Endothelial cell of umbilical vein (primary cell): ENCODE measurements around the gene POU3F3. TPM values are rescaled to one million over a fixed set of nuclear protein-coding genes. Genes with fewer than 3 reads are reported as not detected.

ENCODE experiments used
- BruUV-seq: library from RNA; stranded (reverse); fragments of 400-500 nt; replicated peaks from 2 replicates; lab custom pipeline; 2021; lab: Mats Ljungman, UMichigan
- CTCF ChIA-PET: fragments of 300-600, 350-600 bp; sonication (Branson Sonifier 250); formaldehyde crosslinking; loops from one replicate; lab custom pipeline; 2021; ENCODE audit warnings: antibody characterized with exemption, inconsistent platforms; lab: Charles Lee
- POLR2A ChIA-PET: fragments of 300-600, 350-600 bp; sonication (Branson Sonifier 250); formaldehyde crosslinking; loops from one replicate; lab custom pipeline; 2021; ENCODE audit warnings: antibody characterized with exemption, inconsistent platforms; lab: Charles Lee
- DNase-seq: peaks from one replicate; pipeline ENCODE4 v3.0.0-alpha.2; 2011; ENCODE audit warnings: low read depth, low spot score
- FAIRE-seq: peaks from 2 replicates; lab custom pipeline; 2011; peaks lifted over from hg19 to GRCh38; lab: Jason Lieb, UNC
- H2AFZ ChIP-seq: 2 replicates; pipeline ENCODE4 v1.6.0; 2012; ENCODE audit warnings: low read depth, low read length, control low read depth, inconsistent platforms
- H3K27ac ChIP-seq: 2 replicates; pipeline ENCODE4 v1.5.1; 2011; ENCODE audit warnings: low read depth, mild to moderate bottlenecking, control low read depth, low read length, moderate library complexity; ENCODE audit not compliant: insufficient read depth
- H3K27me3 ChIP-seq, 2 experiments: 2 replicates each; pipeline versions ENCODE4 v1.6.0 to v1.6.1; 2011; ENCODE audit warnings: low read length in 2 of 2, mixed read lengths in 1 of 2; ENCODE audit not compliant: control insufficient read depth in 2 of 2, insufficient read depth in 2 of 2
- H3K36me3 ChIP-seq, 2 experiments: 2 replicates in 1 of 2; 3 replicates in 1 of 2; pipeline ENCODE4 v1.5.1; 2011; ENCODE audit warnings: low read length in 2 of 2, mild to moderate bottlenecking in 1 of 2, moderate library complexity in 1 of 2; ENCODE audit not compliant: control insufficient read depth in 2 of 2, insufficient read depth in 2 of 2; ENCODE audit errors: extremely low read depth in 1 of 2
- H3K4me1 ChIP-seq: 3 replicates; pipeline ENCODE4 v1.5.1; 2011; ENCODE audit warnings: mild to moderate bottlenecking, low read length; ENCODE audit not compliant: control insufficient read depth, insufficient read depth; ENCODE audit errors: extremely low read depth
- H3K4me2 ChIP-seq: 2 replicates; pipeline ENCODE4 v1.6.1; 2011; ENCODE audit warnings: low read length, control low read depth, mixed read lengths; ENCODE audit not compliant: insufficient read depth
- H3K4me3 ChIP-seq, 3 experiments: fragments of 200-600 bp in 1 of 3; sonication (generic), shearing (Covaris generic) in 1 of 3; replicated peaks in 1 of 3; 2 replicates each; pipeline ENCODE4 v1.5.1; 2011 to 2016; ENCODE audit warnings: control low read depth in 3 of 3, low read length in 3 of 3, mild to moderate bottlenecking in 2 of 3, inconsistent platforms in 1 of 3, low read depth in 1 of 3, moderate library complexity in 1 of 3; ENCODE audit not compliant: insufficient read depth in 1 of 3
- H3K79me2 ChIP-seq: 2 replicates; pipeline ENCODE4 v1.6.0; 2012; ENCODE audit warnings: low read length, inconsistent platforms; ENCODE audit not compliant: control insufficient read depth, insufficient read depth
- H3K9ac ChIP-seq: replicated peaks from 2 replicates; pipeline ENCODE3; 2011; ENCODE audit warnings: low read length, control low read depth; ENCODE audit not compliant: insufficient read depth; ENCODE audit errors: extremely low read depth
- H3K9me1 ChIP-seq: replicated peaks from 3 replicates; pipeline ENCODE4 v1.6.0; 2011; ENCODE audit warnings: mild to moderate bottlenecking, low read length; ENCODE audit not compliant: control insufficient read depth, insufficient read depth; ENCODE audit errors: extremely low read depth
- H3K9me3 ChIP-seq: replicated peaks from 2 replicates; pipeline ENCODE4 v1.5.1; 2012; ENCODE audit warnings: low read length, inconsistent platforms; ENCODE audit not compliant: control insufficient read depth, insufficient read depth
- H4K20me1 ChIP-seq: replicated peaks from 2 replicates; pipeline ENCODE3; 2011; ENCODE audit warnings: mild to moderate bottlenecking, low read length; ENCODE audit not compliant: control insufficient read depth, insufficient read depth; ENCODE audit errors: extremely low read depth
- CTCF ChIP-seq, 2 donors: IDR thresholded peaks; 1 replicate in 1 of 2; 2 replicates in 1 of 2; pipeline ENCODE4 v1.5.1; 2011; ENCODE audit warnings: low read length in 2 of 2, mild to moderate bottlenecking in 2 of 2, moderate library complexity in 2 of 2, control low read depth in 1 of 2, inconsistent platforms in 1 of 2, low read depth in 1 of 2; ENCODE audit not compliant: insufficient read depth in 1 of 2; ENCODE audit errors: extremely low read depth in 1 of 2
- EZH2 ChIP-seq: IDR thresholded peaks from 2 replicates; pipeline ENCODE4 v1.6.1; 2012; ENCODE audit warnings: borderline replicate concordance, low read depth, mild to moderate bottlenecking, moderate library complexity, low read length, inconsistent platforms; ENCODE audit not compliant: severe bottlenecking
- FOS ChIP-seq: IDR thresholded peaks from 2 replicates; pipeline ENCODE4 v1.6.1; 2011; ENCODE audit warnings: mild to moderate bottlenecking, low read length, moderate library complexity, borderline replicate concordance; ENCODE audit not compliant: insufficient read depth
- GATA2 ChIP-seq: IDR thresholded peaks from 2 replicates; pipeline ENCODE4 v1.7.0; 2011; ENCODE audit warnings: low read depth, mild to moderate bottlenecking, moderate library complexity, mixed read lengths, low read length; ENCODE audit not compliant: insufficient read length, insufficient read depth
- JUN ChIP-seq: IDR thresholded peaks from 2 replicates; pipeline ENCODE4 v1.6.1; 2011; ENCODE audit warnings: borderline replicate concordance, low read depth; ENCODE audit not compliant: insufficient read length, insufficient read depth
- MAX ChIP-seq: IDR thresholded peaks from 2 replicates; pipeline ENCODE4 v1.6.1; 2011; ENCODE audit not compliant: insufficient read depth, insufficient read length
- MYC ChIP-seq: IDR thresholded peaks from one replicate; pipeline ENCODE4 v1.6.1; 2011; ENCODE audit warnings: mild to moderate bottlenecking, low read depth, low read length
- POLR2A ChIP-seq: IDR thresholded peaks from 2 replicates; pipeline ENCODE4 v1.6.1; 2012; ENCODE audit warnings: low read depth, mild to moderate bottlenecking, control low read depth, low read length
- POLR2AphosphoS5 ChIP-seq: IDR thresholded peaks from 2 replicates; pipeline ENCODE4 v1.6.1; 2012; ENCODE audit warnings: low read depth, mild to moderate bottlenecking, control low read depth, low read length, moderate library complexity; ENCODE audit not compliant: insufficient read depth
- dilution Hi-C: fragments of 300-500 bp; cut with MboI; formaldehyde crosslinking; loops from one replicate; pipeline ENCODE4 v1.15.0; 2019; ENCODE audit warnings: low sequenced_read_pairs; ENCODE audit not compliant: extremely low pct_ligation_motif_present
- intact Hi-C: fragments of 100-400 bp; cut with micrococcal nuclease; formaldehyde crosslinking; loops from one replicate; pipeline ENCODE4 v1.10.0; 2022
- polyA plus RNA-seq, 4 experiments: library from polyadenylated mRNA; depleted of rRNA in 3 of 4; stranded (reverse) in 3 of 4; unstranded in 1 of 4; fragments of >200 nt; gene quantifications; 2 replicates each; pipeline versions ENCODE4 v1.2.1 to v1.2.3, GENCODE V29; 2011 to 2012; ENCODE audit warnings: missing spikeins in 1 of 4
- total RNA-seq: library from RNA; stranded (reverse); gene quantifications from 2 replicates; pipeline ENCODE4 v1.2.3, GENCODE V29; 2021

The POU3F3 gene
- total and polyA plus RNA-seq, 2 donors (not counting 3 experiments of a cell fraction or from before 2014, with no cell fraction given) = not detected

GRCh38 chr2:104859766-104860450 lies 6.0 kb downstream of the POU3F3 start:
- Histone ChIP-seq H3K36me3 (no peaks in the 10 kb centered on the region), H3K4me3 (no peak overlapping the region), H3K9me1 (no peaks in the 10 kb centered on the region), H3K79me2 (no peaks in the 10 kb centered on the region), H3K4me1 (peaks cover 2% of the 10 kb centered on the region), H3K9me3 (no peaks in the 10 kb centered on the region), H2AFZ (no peak overlapping the region), H3K27me3 (peaks cover 67 to 85% of the 10 kb centered on the region in 2 experiments), H4K20me1 (no peaks in the 10 kb centered on the region), H3K9ac (no peak overlapping the region), H3K27ac (no peak overlapping the region), H3K4me2 (no peak overlapping the region)
- DNase-seq (no peak), FAIRE-seq (no peak)
- intact Hi-C loops = loop anchor here (5.0 kb wide), 1 partner anchor 177 kb away; the partner anchor contains the start of gene MRPS9
- CTCF ChIA-PET = interaction anchor here (5.4 kb wide), 1 partner anchor 11 kb away, joined by 32 read pairs; no protein-coding TSS in a partner anchor
- no peak for TF ChIP-seq MAX
- no peak for TF ChIP-seq JUN
- TF ChIP-seq EZH2 = no peak
- dilution Hi-C loops = no loop called here
- no TSS peak for BruUV-seq
- POLR2A ChIA-PET = no interaction called here

DNA sequence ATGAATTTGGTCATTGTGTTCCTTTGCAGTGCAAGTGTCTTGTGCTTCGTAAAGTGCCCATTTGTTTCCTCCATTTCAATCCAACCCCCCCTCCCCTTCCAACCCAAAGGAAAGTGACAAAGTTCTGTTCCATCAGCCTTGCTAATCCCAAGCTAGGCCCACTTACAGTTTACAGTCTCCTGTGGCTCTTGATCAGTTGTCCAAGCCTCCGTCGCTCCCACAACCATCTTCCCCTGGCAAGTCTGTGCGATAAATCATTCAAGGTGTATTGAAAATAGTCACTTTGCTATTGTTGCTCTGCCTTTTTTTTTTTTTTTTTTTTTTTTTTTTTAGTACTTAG lies 6.5 kb downstream of the POU3F3 start:
- H3K4me1 ChIP-seq = peaks cover 2% of the 10 kb centered on the region
- no peaks in the 10 kb centered on the region for H3K36me3 ChIP-seq
- no peak overlapping the region for H3K9ac ChIP-seq
- H3K79me2 ChIP-seq = no peaks in the 10 kb centered on the region
- CTCF ChIA-PET = interaction anchor here (0.5 to 5.4 kb wide), 2 partner anchors 11 to 378 kb away, joined by 3 to 32 read pairs; no protein-coding TSS in a partner anchor
- POLR2A ChIA-PET = no interaction called here
- H3K27me3 ChIP-seq = peaks cover 73 to 89% of the 10 kb centered on the region in 2 experiments
- H3K4me3 ChIP-seq = no peak overlapping the region
- H4K20me1 ChIP-seq = no peaks in the 10 kb centered on the region
- no TSS peak for BruUV-seq
- no peak for FAIRE-seq
- no peak for TF ChIP-seq CTCF (IDR thresholded peaks at IDR 0.05; ENCODE audit: extremely low read depth in 1 of 2, insufficient read depth in 1 of 2, low read depth in 1 of 2, low read length in 2 of 2)
- TF ChIP-seq EZH2 = no peak
- no peak for TF ChIP-seq FOS
- no peak for TF ChIP-seq POLR2AphosphoS5
- no peak for TF ChIP-seq GATA2
- TF ChIP-seq MAX = no peak
- no peak for TF ChIP-seq JUN
- no peak for TF ChIP-seq MYC
- TF ChIP-seq POLR2A = no peak
- H3K9me3 ChIP-seq = no peaks in the 10 kb centered on the region
- DNase-seq = no peak
- H2AFZ ChIP-seq = no peak overlapping the region
- dilution Hi-C loops (no loop called here), intact Hi-C loops (no loop called here)
- H3K4me2 ChIP-seq = no peak overlapping the region
- no peaks in the 10 kb centered on the region for H3K9me1 ChIP-seq
- H3K27ac ChIP-seq = no peak overlapping the region
